ENCODE measurements around the gene EFNA5.

Gene EFNA5

DNA sequence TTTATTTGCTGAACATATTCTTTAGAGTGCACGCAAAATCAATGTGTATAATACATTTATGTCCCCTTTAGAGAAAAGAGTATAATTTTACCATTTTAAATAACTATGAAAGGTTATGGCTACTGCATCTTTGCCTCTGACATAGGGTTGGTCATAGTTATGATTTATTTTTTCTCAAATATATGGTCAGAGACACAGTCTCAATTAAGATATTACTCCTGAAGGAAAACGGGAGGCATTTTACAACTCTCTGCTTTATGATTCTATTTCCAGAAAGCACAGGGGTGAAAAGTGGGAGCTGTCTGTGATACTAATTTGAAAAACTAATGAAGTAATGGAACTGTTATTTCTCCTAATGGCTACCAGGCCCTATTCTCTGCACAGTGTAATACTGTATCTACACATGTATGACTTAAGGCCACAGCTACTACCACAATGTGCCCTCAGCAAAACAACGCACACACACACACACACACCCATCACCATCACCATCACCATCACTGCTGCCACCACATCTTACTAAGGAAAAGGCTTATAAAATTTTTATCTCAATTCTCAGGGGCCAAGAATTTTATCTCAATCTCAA is 262.9 kb downstream of the EFNA5 start:
- TF ChIP-seq, protein P1, sequence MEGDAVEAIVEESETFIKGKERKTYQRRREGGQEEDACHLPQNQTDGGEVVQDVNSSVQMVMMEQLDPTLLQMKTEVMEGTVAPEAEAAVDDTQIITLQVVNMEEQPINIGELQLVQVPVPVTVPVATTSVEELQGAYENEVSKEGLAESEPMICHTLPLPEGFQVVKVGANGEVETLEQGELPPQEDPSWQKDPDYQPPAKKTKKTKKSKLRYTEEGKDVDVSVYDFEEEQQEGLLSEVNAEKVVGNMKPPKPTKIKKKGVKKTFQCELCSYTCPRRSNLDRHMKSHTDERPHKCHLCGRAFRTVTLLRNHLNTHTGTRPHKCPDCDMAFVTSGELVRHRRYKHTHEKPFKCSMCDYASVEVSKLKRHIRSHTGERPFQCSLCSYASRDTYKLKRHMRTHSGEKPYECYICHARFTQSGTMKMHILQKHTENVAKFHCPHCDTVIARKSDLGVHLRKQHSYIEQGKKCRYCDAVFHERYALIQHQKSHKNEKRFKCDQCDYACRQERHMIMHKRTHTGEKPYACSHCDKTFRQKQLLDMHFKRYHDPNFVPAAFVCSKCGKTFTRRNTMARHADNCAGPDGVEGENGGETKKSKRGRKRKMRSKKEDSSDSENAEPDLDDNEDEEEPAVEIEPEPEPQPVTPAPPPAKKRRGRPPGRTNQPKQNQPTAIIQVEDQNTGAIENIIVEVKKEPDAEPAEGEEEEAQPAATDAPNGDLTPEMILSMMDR (IDR thresholded peaks at IDR 0.05; ENCODE audit: low read depth, low read length, missing control alignments), result no peak
- DNase-seq (ENCODE audit: low read depth), result no peak
- H3K4me3 ChIP-seq (ENCODE audit: low read depth, low read length), result no peak overlapping the region

DNA sequence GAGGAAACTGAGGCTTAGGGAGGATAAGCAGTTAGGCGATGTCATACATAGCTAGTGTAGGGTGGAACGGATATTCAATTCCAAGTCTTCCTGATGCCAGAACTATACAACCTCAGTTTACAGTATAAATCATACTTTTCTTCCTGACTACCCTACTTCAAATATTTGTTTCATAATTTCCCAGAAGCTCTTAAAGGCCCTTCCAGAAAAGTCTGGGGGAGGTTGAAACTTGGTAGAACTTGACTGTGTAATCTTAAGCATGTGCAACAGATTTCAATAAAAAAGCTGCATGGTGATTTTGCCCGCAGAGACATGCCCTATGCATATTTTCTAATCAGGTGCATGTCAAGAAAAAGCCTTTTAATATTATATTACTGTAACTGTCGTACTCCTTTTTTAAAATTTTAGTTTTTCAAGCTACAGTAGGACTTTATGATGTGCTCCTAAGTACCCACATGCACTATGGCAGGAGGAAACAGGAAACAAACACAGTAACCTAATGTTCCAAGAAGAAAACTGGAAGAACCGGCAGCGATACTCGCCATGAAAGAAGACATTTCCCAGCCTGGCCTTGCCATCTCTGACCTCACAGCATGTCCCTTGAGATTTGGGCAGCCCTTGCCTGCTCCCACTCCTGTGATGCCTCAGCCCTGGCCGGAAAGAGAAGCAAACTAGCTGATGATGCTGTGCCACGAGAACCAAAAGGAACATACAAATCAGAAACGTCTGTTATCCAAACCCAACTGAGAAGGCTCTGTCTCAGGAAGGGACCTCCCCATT is 266.0 kb downstream of the EFNA5 start:
- no peak overlapping the region for H3K4me3 ChIP-seq (ENCODE audit: low read depth, low read length)
- TF ChIP-seq, protein P1 (IDR thresholded peaks at IDR 0.05; ENCODE audit: low read depth, low read length, missing control alignments), result no peak
- DNase-seq (ENCODE audit: low read depth), result no peak

DNA sequence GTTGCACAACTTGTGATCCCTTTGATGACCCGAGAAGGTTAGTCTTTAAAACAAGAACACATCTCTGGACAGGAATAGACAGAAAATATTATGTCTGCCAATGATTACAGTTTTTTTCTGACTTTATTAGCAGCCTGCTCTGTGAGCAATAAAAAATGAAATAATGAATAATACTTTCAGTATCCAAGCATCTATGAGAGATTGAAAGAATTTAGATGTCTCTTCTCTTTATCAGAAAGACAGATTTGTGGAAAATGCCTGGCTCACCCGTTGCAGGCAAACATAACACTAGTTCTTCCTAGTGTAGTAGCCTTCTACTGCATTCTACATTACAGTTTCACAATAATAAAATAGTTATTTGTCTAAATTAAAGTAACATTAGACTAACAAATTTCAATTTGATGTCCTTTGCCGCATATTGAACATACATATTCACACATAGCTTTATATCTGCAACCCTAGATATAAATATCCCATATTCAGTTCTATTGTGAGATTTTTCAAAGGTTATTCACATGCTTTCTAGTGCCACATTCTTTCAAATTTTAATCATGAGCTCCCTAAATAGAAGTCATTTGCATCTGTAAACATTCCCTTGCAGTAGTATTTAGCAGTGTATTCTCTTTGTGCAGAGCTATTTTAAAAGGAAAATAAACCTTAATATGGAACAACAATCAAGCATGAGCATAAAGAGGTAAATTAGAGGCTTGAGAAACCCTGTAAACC is 267.3 kb downstream of the EFNA5 start:
- DNase-seq (ENCODE audit: low read depth), result no peak
- TF ChIP-seq, protein P1 (IDR thresholded peaks at IDR 0.05; ENCODE audit: low read depth, low read length, missing control alignments), result no peak
- no peak overlapping the region for H3K4me3 ChIP-seq (ENCODE audit: low read depth, low read length)

- TF ChIP-seq, protein P1 (IDR thresholded peaks at IDR 0.05; ENCODE audit: low read depth, low read length, missing control alignments), result no peak
- no peak for DNase-seq (ENCODE audit: low read depth)
- H3K4me3 ChIP-seq (ENCODE audit: low read depth, low read length), result no peak overlapping the region
Observed at GRCh38 chr5:107402434-107403227, 268.1 kb downstream of the EFNA5 start.

DNA sequence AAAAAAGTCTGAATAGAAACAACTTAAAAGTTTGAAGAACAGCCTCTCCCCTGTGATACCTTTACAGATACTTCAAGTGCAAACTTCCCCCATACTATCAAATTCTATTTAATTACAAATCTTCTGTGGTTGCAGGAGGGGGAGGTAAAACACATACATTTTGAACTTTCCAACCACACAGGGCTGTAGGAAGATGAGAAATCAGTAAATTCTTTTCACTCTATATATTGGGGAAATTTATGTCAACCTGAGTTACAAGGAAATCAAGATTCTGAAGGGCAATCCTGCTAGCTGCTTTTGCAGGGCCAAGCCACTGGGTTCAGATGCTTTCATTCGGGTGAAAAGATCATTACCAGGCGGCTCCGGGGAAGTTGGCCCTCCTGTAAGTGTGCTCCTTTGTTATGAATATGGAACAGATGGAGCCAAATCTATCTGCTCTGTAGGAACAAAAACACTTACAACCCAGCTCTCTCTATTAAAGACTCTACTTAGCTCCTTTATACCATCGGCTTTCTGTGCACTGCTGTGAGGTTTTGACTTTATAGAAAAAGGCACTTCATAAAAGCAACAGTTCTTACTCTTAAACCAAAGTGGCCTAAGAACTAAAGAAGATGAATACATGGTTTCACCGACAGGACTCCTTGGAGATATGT is 269.1 kb downstream of the EFNA5 start:
- no peak for DNase-seq (ENCODE audit: low read depth)
- no peak overlapping the region for H3K4me3 ChIP-seq (ENCODE audit: low read depth, low read length)
- TF ChIP-seq, protein P1 (IDR thresholded peaks at IDR 0.05; ENCODE audit: low read depth, low read length, missing control alignments), result no peak

DNA sequence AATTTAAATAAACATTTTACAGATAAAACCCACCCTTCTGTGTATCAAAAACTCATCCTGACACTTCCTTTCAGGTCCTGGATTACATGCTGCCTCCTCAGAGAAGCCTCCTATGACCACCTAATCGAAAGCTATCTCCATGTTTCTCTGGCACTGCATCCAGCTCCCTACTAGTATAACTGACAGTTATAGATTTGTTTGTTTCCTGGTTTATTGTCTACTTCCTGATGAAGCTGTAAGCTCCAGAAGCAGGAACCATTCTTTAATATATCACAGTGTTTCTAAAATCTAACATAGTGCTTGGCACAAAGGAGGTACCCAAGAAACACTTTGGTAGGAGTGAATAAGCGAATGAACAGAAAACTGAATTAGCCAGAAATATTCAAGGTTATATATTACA is 270.4 kb downstream of the EFNA5 start:
- H3K4me3 ChIP-seq (ENCODE audit: low read depth, low read length), result no peak overlapping the region
- TF ChIP-seq, protein P1 (IDR thresholded peaks at IDR 0.05; ENCODE audit: low read depth, low read length, missing control alignments), result no peak
- DNase-seq (ENCODE audit: low read depth), result no peak

Data from GM12864 (cell line).